OCI-LY3 (cell line): ENCODE results near the gene AMMECR1L.

Source experiments
- CTCF ChIP-seq: fragments of 200-600, 300-600 bp; sonication (generic); IDR thresholded peaks from 2 replicates; pipeline ENCODE4 v1.5.1; 2014; ENCODE audit warnings: antibody characterized with exemption, low read length, low read depth
- EZH2phosphoT487 ChIP-seq: fragments of 200-600 bp; shearing (Covaris generic); IDR thresholded peaks from 2 replicates; pipeline ENCODE4 v1.6.1; 2018; ENCODE audit warnings: antibody characterized with exemption, mixed run types, low read depth

- TF ChIP-seq CTCF (no peak), EZH2phosphoT487 (no peak)
Observed at GRCh38 chr2:127891811-127892210, 6.1 kb upstream of the AMMECR1L start.
